ENCODE results near the gene LRTM2.

The LRTM2 gene

GRCh38 chr12:1820191-1820895, at the start of gene LRTM2:
TSS of gene LRTM2 (plus strand) at chr12:1820565. CDS start at chr12:1828149, 7,584 bp downstream.
- DNase-seq (ENCODE audit: insufficient read length, low spot score) (no peak), FAIRE-seq (no peak)

- FAIRE-seq, result peak; percentile 51
- no peak for DNase-seq (ENCODE audit: insufficient read length, low spot score)
These were observed 46.3 kb upstream of the LRTM2 start for GRCh38 chr12:1773937-1774655.

- no peak for FAIRE-seq
- no peak for DNase-seq (ENCODE audit: insufficient read length, low spot score)
These were observed 44.0 kb upstream of the LRTM2 start for GRCh38 chr12:1776170-1776921.

GRCh38 chr12:1777798-1778197, 42.6 kb upstream of the LRTM2 start:
- no peak for DNase-seq (ENCODE audit: insufficient read length, low spot score)
- FAIRE-seq, result no peak

GRCh38 chr12:1778911-1779310, 41.5 kb upstream of the LRTM2 start:
- no peak for DNase-seq (ENCODE audit: insufficient read length, low spot score)
- peak; percentile 53 for FAIRE-seq

GRCh38 chr12:1779783-1780182, 40.6 kb upstream of the LRTM2 start:
- no peak for DNase-seq (ENCODE audit: insufficient read length, low spot score)
- peak; percentile 74 for FAIRE-seq

GRCh38 chr12:1781772-1782171, 38.6 kb upstream of the LRTM2 start:
- FAIRE-seq, result peak; percentile 42
- DNase-seq (ENCODE audit: insufficient read length, low spot score), result no peak

GRCh38 chr12:1782215-1782614, 38.1 kb upstream of the LRTM2 start:
- FAIRE-seq, result no peak
- DNase-seq (ENCODE audit: insufficient read length, low spot score), result no peak

GRCh38 chr12:1787714-1788113, 32.7 kb upstream of the LRTM2 start:
- FAIRE-seq (no peak), DNase-seq (ENCODE audit: insufficient read length, low spot score) (no peak)

GRCh38 chr12:1790444-1790843, 29.9 kb upstream of the LRTM2 start:
- no peak for FAIRE-seq
- DNase-seq (ENCODE audit: insufficient read length, low spot score), result no peak

- peak; percentile 57 for DNase-seq (ENCODE audit: insufficient read length, low spot score)
- FAIRE-seq, result peak; percentile 91
These were observed 29.1 kb upstream of the LRTM2 start for GRCh38 chr12:1791104-1791841.

GRCh38 chr12:1792406-1792805, 28.0 kb upstream of the LRTM2 start:
- no peak for DNase-seq (ENCODE audit: insufficient read length, low spot score)
- no peak for FAIRE-seq

- FAIRE-seq (no peak), DNase-seq (ENCODE audit: insufficient read length, low spot score) (no peak)
These were observed 26.7 kb upstream of the LRTM2 start for GRCh38 chr12:1793426-1794210.

- no peak for FAIRE-seq
These were observed 25.8 kb upstream of the LRTM2 start for GRCh38 chr12:1794440-1795090.

GRCh38 chr12:1795221-1795784, 25.1 kb upstream of the LRTM2 start:
- FAIRE-seq (no peak), DNase-seq (ENCODE audit: insufficient read length, low spot score) (no peak)

More at GRCh38 chr12:1794440-1795090, 25.8 kb upstream of the LRTM2 start:
- DNase-seq (ENCODE audit: insufficient read length, low spot score), result no peak

- FAIRE-seq (peak; percentile 89), DNase-seq (ENCODE audit: insufficient read length, low spot score) (peak; percentile 92)
These were observed 24.4 kb upstream of the LRTM2 start for GRCh38 chr12:1795785-1796514.

- FAIRE-seq, result peak; percentile 55
- peak; percentile 52 for DNase-seq (ENCODE audit: insufficient read length, low spot score)
These were observed 23.8 kb upstream of the LRTM2 start for GRCh38 chr12:1796515-1797010.

Data from GM19239 (cell line).